ENCODE measurements around the gene SERPINE2.
"Not testable (repeated sequence)": the region's sequence is repeated elsewhere in the genome, so short reads cannot be mapped to it uniquely, and the experiment has no call there.

SERPINE2 gene

GRCh38 chr2:223945755-223946154 is 93.3 kb downstream of the SERPINE2 start:
- Histone ChIP-seq H3K9me3 (ENCODE audit: control insufficient read depth, low read length) (no peaks in the 10 kb centered on the region), H3K4me3 (ENCODE audit: insufficient read depth, low read depth, low read length) (no peak overlapping the region), H3K36me3 (ENCODE audit: control insufficient read depth, insufficient read depth, low read length) (no peaks in the 10 kb centered on the region), H3K4me1 (ENCODE audit: control insufficient read depth, insufficient read depth, low read length) (peaks cover 14% of the 10 kb centered on the region), H3K27me3 (ENCODE audit: control insufficient read depth, insufficient read depth, low read length, poor library complexity, severe bottlenecking) (no peaks in the 10 kb centered on the region), H3K27ac (ENCODE audit: insufficient read depth, low read depth, low read length, poor library complexity, severe bottlenecking) (no peak overlapping the region)
- WGBS, 2 experiments, result 84 to 85% methylated on average over 3 to 4 of the region's 4 CpGs

- 1% methylated on average over 86 to 87 of the region's 87 CpGs for WGBS, 2 experiments
- no peaks in the 10 kb centered on the region for H3K9me3 ChIP-seq (ENCODE audit: control insufficient read depth, low read length)
- H3K36me3 ChIP-seq (ENCODE audit: control insufficient read depth, insufficient read depth, low read length), result no peaks in the 10 kb centered on the region
- H3K27me3 ChIP-seq (ENCODE audit: control insufficient read depth, insufficient read depth, low read length, poor library complexity, severe bottlenecking), result no peaks in the 10 kb centered on the region
- H3K4me1 ChIP-seq (ENCODE audit: control insufficient read depth, insufficient read depth, low read length), result peaks cover 14% of the 10 kb centered on the region
- no peak within 1 kb of the TSS for H3K27ac ChIP-seq (ENCODE audit: insufficient read depth, low read depth, low read length, poor library complexity, severe bottlenecking)
- H3K4me3 ChIP-seq (ENCODE audit: insufficient read depth, low read depth, low read length), result peak within 1 kb of the TSS; percentile 53
Observed at GRCh38 chr2:223944703-223945531, 94.2 kb downstream of the SERPINE2 start, which contains the start of gene WDFY1. WDFY1 (minus strand) TSS chr2:223945335; CDS start chr2:223945284, 51 bp downstream.

GRCh38 chr2:223944166-223944702 is 94.9 kb downstream of the SERPINE2 start:
- no peak overlapping the region for H3K27ac ChIP-seq (ENCODE audit: insufficient read depth, low read depth, low read length, poor library complexity, severe bottlenecking)
- 0 to 1% methylated on average over 46 of the region's 46 CpGs for WGBS, 2 experiments
- H3K4me3 ChIP-seq (ENCODE audit: insufficient read depth, low read depth, low read length), result peak overlapping the region; percentile 53
- peaks cover 14% of the 10 kb centered on the region for H3K4me1 ChIP-seq (ENCODE audit: control insufficient read depth, insufficient read depth, low read length)
- no peaks in the 10 kb centered on the region for H3K9me3 ChIP-seq (ENCODE audit: control insufficient read depth, low read length)
- H3K27me3 ChIP-seq (ENCODE audit: control insufficient read depth, insufficient read depth, low read length, poor library complexity, severe bottlenecking), result no peaks in the 10 kb centered on the region
- H3K36me3 ChIP-seq (ENCODE audit: control insufficient read depth, insufficient read depth, low read length), result no peaks in the 10 kb centered on the region

- peaks cover 14% of the 10 kb centered on the region for H3K4me1 ChIP-seq (ENCODE audit: control insufficient read depth, insufficient read depth, low read length)
- H3K9me3 ChIP-seq (ENCODE audit: control insufficient read depth, low read length), result no peaks in the 10 kb centered on the region
- no peaks in the 10 kb centered on the region for H3K27me3 ChIP-seq (ENCODE audit: control insufficient read depth, insufficient read depth, low read length, poor library complexity, severe bottlenecking)
- peak overlapping the region; percentile 53 for H3K4me3 ChIP-seq (ENCODE audit: insufficient read depth, low read depth, low read length)
- no peaks in the 10 kb centered on the region for H3K36me3 ChIP-seq (ENCODE audit: control insufficient read depth, insufficient read depth, low read length)
- 60 to 64% methylated on average over 7 of the region's 7 CpGs for WGBS, 2 experiments
- no peak overlapping the region for H3K27ac ChIP-seq (ENCODE audit: insufficient read depth, low read depth, low read length, poor library complexity, severe bottlenecking)
Observed at GRCh38 chr2:223943561-223944008, 95.5 kb downstream of the SERPINE2 start.

- 64 to 69% methylated on average over 1 of the region's 1 CpG for WGBS, 2 experiments
Observed at GRCh38 chr2:223943135-223943534, 96.0 kb downstream of the SERPINE2 start.

GRCh38 chr2:223941579-223942277 is 97.4 kb downstream of the SERPINE2 start:
- Histone ChIP-seq H3K36me3 (ENCODE audit: control insufficient read depth, insufficient read depth, low read length) (no peaks in the 10 kb centered on the region), H3K27me3 (ENCODE audit: control insufficient read depth, insufficient read depth, low read length, poor library complexity, severe bottlenecking) (no peaks in the 10 kb centered on the region), H3K4me1 (ENCODE audit: control insufficient read depth, insufficient read depth, low read length) (peaks cover 10% of the 10 kb centered on the region), H3K9me3 (ENCODE audit: control insufficient read depth, low read length) (no peaks in the 10 kb centered on the region), H3K4me3 (ENCODE audit: insufficient read depth, low read depth, low read length) (no peak overlapping the region), H3K27ac (ENCODE audit: insufficient read depth, low read depth, low read length, poor library complexity, severe bottlenecking) (no peak overlapping the region)
- 86% methylated on average over 12 of the region's 12 CpGs for WGBS, 2 experiments

More at GRCh38 chr2:223943135-223943534, 96.0 kb downstream of the SERPINE2 start:
- Histone ChIP-seq H3K27ac (ENCODE audit: insufficient read depth, low read depth, low read length, poor library complexity, severe bottlenecking) (no peak overlapping the region), H3K4me1 (ENCODE audit: control insufficient read depth, insufficient read depth, low read length) (peaks cover 14% of the 10 kb centered on the region), H3K9me3 (ENCODE audit: control insufficient read depth, low read length) (no peaks in the 10 kb centered on the region), H3K4me3 (ENCODE audit: insufficient read depth, low read depth, low read length) (no peak overlapping the region), H3K36me3 (ENCODE audit: control insufficient read depth, insufficient read depth, low read length) (no peaks in the 10 kb centered on the region), H3K27me3 (ENCODE audit: control insufficient read depth, insufficient read depth, low read length, poor library complexity, severe bottlenecking) (no peaks in the 10 kb centered on the region)

GRCh38 chr2:223939438-223939837 is 99.6 kb downstream of the SERPINE2 start:
- not testable (repeated sequence) for H3K9me3 ChIP-seq (ENCODE audit: control insufficient read depth, low read length); H3K4me3 ChIP-seq (ENCODE audit: insufficient read depth, low read depth, low read length); H3K27me3 ChIP-seq (ENCODE audit: control insufficient read depth, insufficient read depth, low read length, poor library complexity, severe bottlenecking); H3K36me3 ChIP-seq (ENCODE audit: control insufficient read depth, insufficient read depth, low read length); H3K27ac ChIP-seq (ENCODE audit: insufficient read depth, low read depth, low read length, poor library complexity, severe bottlenecking)
- peaks cover 12% of the 10 kb centered on the region for H3K4me1 ChIP-seq (ENCODE audit: control insufficient read depth, insufficient read depth, low read length)
- 85 to 97% methylated on average over 2 of the region's 2 CpGs for WGBS, 2 experiments

- Histone ChIP-seq H3K36me3 (ENCODE audit: control insufficient read depth, insufficient read depth, low read length) (no peaks in the 10 kb centered on the region), H3K9me3 (ENCODE audit: control insufficient read depth, low read length) (no peaks in the 10 kb centered on the region), H3K27me3 (ENCODE audit: control insufficient read depth, insufficient read depth, low read length, poor library complexity, severe bottlenecking) (no peaks in the 10 kb centered on the region), H3K4me1 (ENCODE audit: control insufficient read depth, insufficient read depth, low read length) (peaks cover 3% of the 10 kb centered on the region), H3K4me3 (ENCODE audit: insufficient read depth, low read depth, low read length) (no peak overlapping the region), H3K27ac (ENCODE audit: insufficient read depth, low read depth, low read length, poor library complexity, severe bottlenecking) (no peak overlapping the region)
- WGBS, 2 experiments, result 0% methylated on average over 1 of the region's 1 CpG
Observed at GRCh38 chr2:223937535-223937934, 101.6 kb downstream of the SERPINE2 start.

- peaks cover 3% of the 10 kb centered on the region for H3K4me1 ChIP-seq (ENCODE audit: control insufficient read depth, insufficient read depth, low read length)
- 91 to 97% methylated on average over 3 to 4 of the region's 5 CpGs for WGBS, 2 experiments
Observed at GRCh38 chr2:223936862-223937326, 102.2 kb downstream of the SERPINE2 start.

More at GRCh38 chr2:223936862-223937326, 102.2 kb downstream of the SERPINE2 start:
- Histone ChIP-seq H3K27me3 (ENCODE audit: control insufficient read depth, insufficient read depth, low read length, poor library complexity, severe bottlenecking) (no peaks in the 10 kb centered on the region), H3K4me3 (ENCODE audit: insufficient read depth, low read depth, low read length) (no peak overlapping the region), H3K27ac (ENCODE audit: insufficient read depth, low read depth, low read length, poor library complexity, severe bottlenecking) (no peak overlapping the region), H3K36me3 (ENCODE audit: control insufficient read depth, insufficient read depth, low read length) (no peaks in the 10 kb centered on the region), H3K9me3 (ENCODE audit: control insufficient read depth, low read length) (no peaks in the 10 kb centered on the region)
